HG03025 (cell line): Measurements from ENCODE around the gene TRPV6.

Experiments
- ATAC-seq: cut with Tn5 transposase; IDR thresholded peaks from one replicate; pipeline ENCODE4 v1.9.1; 2021; ENCODE audit warnings: mild to moderate bottlenecking, moderate library complexity; ENCODE audit not compliant: unreplicated experiment, low FRiP score

TRPV6 gene

DNA sequence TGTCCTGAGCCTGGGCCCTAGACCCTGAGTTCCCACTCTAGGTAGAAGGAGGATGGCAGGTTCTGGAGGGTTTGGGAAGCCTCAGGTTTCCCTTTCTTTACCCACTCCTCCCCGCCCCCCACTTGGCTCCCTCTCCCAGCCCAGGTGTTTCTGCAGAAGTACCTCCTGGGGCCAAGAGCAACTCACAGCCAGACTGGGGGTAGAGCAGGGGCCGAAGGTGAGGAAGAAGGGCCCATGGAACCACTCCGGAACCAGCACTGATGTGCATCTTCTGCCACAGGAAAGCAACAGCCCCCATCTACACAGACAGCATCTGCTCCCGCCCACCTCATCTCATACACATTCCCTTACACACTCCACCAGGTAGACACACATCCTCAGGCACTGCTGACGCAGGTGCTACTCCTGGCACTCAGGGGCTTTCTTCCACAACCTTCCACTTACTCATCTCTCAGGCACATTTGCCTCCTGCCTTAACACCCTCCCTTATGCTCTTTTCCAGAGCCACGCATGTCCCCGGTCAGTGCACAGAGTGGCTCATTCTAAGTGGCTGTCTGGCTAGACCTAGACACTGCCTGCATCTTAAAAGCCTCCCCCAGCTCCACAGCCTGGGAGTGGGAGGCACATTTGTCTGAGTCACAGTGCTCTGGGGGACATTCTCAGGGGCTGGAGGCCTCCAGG lies 28.8 kb downstream of the TRPV6 start:
- ATAC-seq, result no peak

DNA sequence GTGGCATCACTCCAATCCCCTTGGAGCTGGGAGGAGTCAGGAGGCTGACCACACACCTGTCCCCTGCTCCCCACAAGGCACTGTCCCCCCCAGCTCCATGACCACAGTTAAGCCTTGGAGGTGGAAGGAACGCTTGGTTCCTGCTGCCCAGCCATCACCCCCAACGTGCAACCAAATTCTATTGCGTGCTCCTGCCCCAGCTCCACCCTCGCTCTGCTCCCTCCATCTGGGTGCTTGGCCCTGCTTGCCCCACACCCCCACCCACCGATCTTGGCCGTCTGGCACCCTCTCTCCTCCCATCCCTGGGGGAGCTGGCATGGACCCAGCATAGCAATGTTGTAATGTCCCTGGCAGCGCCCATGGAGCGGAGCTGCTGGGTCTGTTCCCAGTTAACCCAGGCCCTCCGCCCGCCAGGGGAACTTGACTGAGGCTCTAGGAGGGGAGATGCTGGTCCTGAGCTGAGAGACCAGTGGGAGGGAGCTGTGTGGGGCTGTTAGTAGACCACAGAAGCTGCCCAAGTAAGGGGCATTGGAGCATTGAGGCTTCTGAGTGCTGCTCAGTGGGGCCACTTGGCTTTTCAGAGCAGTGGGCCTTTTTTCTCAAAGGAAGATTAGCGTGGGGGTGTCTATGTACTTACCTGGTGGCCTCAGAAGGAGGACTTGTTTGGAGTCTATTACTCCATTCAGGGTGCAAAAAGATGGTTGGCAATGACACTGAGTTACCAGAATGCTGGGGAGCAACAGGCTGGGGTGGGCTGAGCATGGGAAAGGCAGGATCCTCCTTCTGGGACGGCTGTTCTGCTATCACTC lies 29.6 kb downstream of the TRPV6 start:
- ATAC-seq, result no peak

DNA sequence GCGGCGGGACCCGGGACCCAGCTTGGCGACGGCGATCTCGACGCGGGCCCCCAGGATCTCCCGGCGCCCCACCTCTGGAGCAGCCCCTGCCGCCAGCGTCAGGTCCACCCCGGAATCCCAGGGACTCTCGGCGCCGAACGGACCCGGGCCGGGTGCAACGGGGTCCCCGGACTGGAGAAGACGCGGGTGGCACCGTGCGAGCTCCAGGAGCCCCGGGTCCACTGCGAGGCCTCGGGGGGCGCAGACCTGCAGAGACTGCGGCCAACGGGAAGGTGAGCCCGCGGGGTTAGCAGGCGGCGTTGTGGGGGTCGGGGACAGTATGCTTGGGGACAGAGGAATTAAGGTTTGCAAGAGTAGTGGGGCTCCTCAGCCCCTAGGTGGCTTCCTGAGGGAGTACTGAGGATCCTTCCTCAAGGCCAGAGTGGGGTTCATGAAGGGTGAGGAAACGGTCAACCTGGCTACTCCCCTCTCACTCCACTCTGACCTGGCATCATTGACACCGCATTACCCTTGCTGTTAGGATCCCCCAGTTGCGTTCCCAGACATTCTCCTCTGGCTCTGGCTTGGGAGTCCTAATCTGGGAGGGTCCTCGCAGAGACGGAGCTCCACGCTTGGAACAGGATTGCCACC lies 30.3 kb downstream of the TRPV6 start:
- ATAC-seq, result peak; percentile 5

DNA sequence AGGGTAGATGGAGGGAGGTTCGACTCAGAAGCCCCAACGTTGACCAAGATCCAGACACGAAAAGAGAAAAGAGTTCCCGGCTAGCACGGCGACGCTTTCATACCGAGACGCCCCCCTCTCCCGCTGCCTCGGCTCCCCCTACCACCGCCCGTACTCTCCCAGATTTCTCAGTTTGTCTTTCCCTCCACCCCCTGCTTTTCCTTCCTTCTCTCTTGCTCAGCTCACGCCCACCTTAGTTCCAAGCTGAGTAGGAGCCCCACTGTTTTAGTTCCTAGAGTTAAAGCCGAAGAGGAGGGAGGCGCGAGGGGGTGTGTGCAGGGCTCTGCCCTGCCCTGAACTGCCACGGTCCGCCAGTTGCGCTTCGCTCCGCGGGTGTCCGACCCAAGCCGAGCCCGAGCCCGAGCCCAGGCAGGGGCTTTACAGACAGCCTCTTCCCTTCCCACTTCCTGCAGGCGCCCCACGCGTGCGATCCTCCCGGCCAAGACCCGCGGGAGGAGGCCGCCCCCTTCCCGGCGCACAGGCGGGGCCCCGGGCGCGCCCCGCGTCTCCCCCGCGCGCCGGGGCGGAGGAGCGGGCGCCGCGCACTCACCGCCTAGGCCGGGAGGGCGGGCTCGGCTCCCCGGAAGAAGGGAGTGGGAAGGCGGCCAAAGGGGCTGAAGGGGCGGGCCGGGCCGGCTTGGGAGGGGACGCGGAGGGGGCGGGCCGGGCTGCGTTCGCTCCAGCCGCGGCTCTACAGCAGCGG lies 31.0 kb downstream of the TRPV6 start, which contains the start of gene EPHB6:
EPHB6 (plus strand) TSS at position 705 of the 742 bp plus-strand sequence. CDS start 8,152 bp downstream, outside the sequence.
- peak; percentile 54 for ATAC-seq

DNA sequence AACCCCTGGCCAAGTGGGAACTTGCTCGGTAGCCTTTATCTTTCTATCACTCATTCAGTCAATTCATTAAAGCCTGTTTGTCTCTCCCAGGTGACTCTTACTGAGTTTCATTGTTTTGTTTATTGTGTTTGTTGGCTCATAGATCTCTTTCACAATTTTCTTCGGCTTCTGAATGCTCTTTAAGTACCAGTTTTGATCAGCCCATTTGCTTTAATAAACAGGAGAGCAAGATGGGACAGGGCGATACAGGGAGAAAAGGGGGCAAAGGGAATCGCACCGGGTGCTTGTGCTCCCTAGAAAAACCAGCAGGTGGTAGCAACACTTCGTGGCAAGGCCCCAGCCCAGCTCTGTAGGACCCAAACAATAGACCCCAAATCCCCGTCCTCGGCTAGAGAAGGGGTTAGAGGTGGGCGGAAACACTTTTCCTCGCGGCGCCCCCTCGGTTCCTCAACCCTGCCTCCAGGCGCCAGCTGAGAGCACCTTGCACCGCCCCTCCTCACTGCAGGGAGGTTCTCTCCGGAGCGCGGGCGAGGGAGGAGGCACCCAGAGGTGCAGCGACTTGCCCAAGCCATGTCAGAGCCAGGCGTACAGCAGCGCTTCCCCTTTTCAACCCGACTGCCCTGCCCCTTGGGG lies 31.7 kb downstream of the TRPV6 start:
- ATAC-seq, result peak; percentile 87

DNA sequence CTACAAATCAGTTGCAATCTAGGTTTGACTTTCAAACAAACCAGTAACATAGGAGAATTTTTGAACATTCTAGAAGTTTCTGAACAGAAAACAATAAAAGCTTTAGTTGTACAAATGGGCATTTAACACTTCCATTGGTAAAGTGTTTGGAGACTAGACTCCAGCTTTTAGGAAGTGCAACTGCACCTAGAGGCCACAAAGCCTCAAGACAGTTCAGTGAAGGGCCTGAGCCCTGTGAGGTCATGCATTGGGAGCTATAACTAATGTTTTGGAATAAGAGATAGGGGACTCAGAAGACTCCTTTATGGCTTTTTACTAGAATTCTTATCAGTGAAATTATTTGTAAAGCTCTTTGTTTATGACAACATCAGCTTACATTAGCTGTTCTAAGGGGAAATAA lies 33.6 kb downstream of the TRPV6 start:
- ATAC-seq, result no peak

DNA sequence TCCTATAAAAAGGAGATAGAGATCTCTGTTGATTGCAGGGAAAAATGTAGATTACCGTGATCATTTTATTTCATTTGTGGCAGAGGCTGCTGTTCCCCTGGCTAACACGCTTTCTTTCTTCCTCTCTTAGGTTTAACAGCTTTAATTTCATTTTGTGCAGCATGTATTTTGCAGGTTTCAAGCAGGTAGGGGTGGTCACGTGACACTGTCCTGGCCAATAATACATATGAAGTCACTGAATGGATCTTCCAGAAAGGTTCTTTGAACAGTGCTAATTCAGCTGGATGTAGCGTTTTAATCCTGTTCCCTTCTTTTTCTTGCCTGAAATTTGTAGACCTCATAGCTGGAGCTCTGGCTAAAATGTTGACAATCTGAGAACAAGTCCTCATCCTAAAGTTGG lies 34.3 kb downstream of the TRPV6 start:
- no peak for ATAC-seq

DNA sequence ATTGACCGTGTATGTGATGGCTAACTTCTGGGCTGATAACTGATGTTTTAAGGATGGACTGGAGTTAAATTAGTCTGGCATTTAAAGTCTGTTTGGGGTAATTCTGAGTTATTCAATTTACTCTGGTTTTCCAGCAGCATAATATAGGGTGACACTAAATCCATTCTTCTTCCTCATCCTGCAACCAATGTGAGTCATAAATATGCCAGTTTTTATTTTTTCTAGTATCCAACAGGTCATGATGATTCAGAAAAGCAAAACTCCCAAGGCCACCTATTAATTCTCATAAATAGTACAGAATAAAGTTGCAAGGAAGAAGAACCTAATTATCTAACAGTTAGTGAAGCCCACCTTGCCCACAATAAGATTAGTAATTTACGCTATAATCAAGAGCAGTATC lies 38.2 kb downstream of the TRPV6 start:
- ATAC-seq, result no peak

DNA sequence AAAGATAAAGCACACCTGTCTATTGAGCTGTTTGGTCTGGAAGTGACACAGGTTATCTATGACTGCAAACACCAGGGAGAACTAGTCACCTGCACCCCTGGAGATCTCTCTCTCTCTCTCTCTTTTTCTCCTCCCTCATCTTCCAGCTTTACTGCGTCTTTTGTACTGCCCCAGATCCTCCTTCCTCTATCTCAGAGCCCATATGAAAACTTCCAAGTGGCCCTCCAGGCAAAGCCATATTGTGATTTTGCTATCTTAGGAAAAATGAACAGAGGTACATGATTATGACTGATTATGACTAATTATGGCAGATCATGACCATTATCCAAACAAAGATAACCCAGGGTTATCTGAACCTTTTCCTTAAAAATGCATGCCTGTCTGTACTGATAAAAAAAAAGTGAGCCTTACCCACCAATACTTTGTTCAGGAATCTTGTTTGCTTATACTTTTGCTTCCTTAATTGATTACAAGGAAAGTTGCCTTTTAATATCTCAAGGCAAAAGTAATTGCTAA lies 43.2 kb downstream of the TRPV6 start:
- ATAC-seq, result no peak

DNA sequence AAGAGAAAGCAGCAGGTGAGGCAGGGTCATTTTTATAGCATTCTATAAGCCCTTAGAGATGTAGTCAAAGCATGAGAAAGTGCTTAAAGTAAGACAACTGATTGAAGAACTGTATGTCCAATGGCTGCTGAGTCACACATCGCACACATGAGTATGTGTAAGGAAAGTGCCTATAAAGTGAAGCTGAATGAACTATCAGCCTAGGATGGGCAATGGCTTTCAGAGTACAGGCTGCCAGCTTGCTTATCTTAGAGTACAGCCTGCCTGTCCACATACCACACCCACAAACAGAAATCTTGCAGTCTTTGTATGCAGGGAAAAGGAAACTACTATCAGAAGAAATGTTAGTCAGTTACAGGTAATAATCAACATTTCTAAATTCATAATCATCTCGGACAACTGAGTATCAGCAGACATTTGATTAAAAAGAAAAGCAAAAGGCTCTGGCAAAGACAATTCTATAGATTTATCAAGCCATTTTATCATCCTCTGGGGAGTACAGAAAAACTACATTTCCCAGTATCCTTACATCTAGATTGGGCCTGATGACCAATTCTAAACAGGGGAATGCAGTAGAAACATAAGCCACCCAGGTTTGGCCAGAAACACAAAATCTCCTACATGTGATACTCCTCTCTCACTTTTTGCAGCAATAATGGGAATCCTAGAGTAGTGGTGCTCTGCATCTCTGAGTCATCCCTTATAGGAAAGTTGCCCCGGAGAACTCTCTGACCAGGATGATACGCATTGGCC lies 46.9 kb downstream of the TRPV6 start:
- no peak for ATAC-seq

DNA sequence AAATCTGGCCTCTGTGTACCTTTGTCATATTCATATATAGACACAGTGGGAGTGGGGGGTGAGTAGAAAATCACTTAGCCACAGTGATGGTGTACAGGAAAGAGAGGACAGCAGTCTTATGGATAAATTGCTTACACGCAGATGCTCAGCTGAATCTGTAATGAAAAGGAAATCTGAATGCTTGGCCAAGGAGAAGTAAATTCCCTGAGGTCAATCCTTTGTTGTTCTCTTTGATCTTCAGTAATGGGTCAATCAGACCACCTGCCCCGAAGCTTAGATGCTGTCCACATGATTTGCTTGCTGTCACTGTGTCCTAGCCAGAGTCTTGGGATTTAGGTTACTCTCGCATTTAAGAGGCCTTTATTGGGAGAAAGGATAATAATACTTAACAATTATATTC lies 49.1 kb downstream of the TRPV6 start:
- no peak for ATAC-seq

DNA sequence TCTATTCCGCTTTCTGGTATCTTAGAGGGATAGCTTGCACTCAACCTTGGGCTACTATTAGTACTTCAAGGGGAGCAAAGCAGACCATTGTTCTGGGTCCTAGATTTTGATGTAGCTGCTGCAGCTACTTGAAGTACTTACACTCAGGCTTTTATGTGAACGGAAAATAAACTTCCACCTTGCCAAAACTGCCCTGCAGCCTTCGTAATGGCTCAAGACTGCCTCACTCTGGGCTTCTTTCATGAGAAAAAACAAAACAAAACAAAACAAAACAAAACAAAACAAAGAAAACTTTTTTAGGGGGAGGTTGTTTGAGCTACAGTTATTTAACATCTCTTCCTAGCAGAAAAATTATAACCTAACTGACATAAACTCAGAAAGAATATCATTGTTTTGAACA lies 50.1 kb downstream of the TRPV6 start:
- ATAC-seq, result no peak

DNA sequence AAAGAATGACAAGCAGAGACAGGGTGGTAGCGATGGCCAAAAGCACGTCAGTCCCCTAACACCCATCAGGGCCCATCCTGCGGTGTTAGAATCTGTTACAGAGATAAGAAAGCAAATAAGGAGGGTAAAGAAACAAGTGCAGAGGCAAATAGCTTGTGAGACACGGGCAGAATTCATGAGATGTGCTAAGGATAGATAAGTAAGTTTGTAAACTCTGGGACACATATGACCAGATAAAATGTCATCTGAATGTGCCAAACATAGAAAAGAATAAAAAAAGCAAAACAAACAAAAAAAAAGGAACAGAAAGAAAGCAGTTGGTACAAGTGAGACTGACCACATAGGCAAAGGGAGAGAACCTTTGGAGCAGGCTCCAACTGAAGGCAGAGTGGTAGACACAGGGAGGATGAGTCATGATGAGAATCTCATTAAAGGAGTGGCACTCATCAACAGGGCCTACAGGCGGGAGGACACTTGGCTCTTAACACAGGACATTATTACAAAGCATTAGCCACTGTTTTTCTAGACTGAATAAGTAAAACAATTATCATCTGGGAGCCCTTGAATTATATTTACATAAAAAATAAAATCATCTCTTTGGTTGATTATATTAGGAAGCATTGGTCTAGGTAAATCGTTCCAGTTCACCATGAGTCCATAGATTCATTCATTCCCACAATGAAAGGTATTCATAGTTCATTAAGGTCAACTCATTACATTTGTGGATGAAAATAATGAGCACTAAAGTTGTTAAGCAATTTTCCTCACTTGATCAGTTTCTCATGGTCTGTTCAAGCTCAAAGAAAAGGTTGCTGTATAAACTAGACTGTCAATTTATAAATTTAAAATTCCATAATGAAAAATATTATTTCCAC lies 52.1 kb downstream of the TRPV6 start:
- ATAC-seq, result no peak

DNA sequence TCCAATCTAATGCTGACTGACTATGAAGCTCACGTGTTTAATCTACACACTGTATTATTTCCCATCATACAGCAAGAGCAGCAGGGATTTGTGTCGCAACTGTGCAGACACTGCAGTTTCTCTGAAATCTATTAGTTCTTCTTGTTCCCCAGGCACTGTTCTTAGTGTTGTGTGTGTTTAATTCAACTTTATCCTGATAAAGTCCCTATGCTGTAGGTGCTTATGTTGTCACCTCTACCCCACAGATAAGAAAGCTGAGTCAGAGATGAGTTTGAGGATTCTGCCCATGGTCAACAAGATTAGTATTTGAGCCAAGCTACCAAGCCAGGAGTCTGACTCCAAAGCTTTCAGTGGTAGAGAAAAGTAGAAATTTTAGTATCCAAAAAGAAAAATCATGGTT lies 53.1 kb downstream of the TRPV6 start:
- no peak for ATAC-seq

DNA sequence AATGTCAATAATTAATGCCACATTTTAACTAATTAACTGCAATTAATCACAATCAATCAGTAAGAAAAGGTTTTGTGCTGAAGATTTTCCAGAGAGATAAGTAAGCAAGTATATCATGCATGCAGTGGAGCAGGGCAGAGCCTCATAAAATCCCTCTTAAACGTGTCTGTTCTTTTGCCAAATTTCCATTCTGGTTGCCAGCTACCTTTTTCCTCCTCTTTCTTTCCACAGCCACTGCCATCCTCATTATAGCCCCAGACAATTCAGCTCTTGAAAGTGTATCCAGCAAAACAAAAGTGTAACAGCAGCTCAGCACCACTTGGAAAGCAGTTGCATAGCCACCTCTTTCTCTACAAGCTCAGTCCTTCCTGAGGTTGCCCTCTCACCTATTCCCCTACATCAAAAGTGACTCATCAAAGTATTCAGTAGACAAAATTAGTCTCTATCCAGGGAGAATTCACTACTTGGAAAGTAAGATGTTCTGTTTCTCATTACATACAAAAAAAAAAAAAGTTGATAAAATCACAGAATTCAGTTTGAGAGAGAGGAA lies 57.5 kb downstream of the TRPV6 start:
- no peak for ATAC-seq

DNA sequence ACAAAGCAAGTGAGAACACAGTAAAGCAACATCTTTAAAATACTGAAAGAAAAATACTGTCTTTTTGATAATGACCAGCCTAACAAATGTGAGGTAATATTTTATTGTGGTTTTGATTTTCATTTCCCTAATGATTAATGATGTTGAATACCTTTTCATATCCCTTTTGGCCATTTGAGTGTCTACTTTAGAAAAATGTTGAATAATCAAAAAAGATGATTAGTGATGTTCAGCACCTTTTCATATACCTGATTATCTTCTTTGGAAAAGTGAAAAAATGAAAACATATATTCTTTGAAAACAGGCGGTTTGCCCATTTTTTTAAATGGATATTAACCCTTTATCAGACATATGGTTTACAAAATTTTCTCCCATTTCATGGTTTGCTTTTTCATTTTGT lies 62.8 kb downstream of the TRPV6 start:
- no peak for ATAC-seq
